Neuronal stem cell (in vitro differentiated cells): ENCODE measurements around the gene SPINK4.

Source experiments
- DNase-seq: peaks from one replicate; pipeline ENCODE4 v3.0.0-alpha.2; 2013; ENCODE audit warnings: low spot score
- H2AFZ ChIP-seq: one replicate; pipeline ENCODE4 v1.6.1; 2013; ENCODE audit warnings: mild to moderate bottlenecking, low read length, inconsistent platforms
- H2AK5ac ChIP-seq: 2 replicates; pipeline ENCODE4 v1.6.1; 2013; ENCODE audit warnings: low read depth, mild to moderate bottlenecking, inconsistent platforms, low read length, moderate library complexity, mixed read lengths
- H2BK120ac ChIP-seq: 2 replicates; pipeline ENCODE4 v1.6.1; 2013; ENCODE audit warnings: low read depth, mild to moderate bottlenecking, inconsistent platforms, low read length, moderate library complexity, mixed read lengths
- H2BK12ac ChIP-seq: one replicate; pipeline ENCODE4 v1.6.1; 2013; ENCODE audit warnings: low read length, inconsistent platforms
- H2BK15ac ChIP-seq: 2 replicates; pipeline ENCODE4 v1.6.1; 2013; ENCODE audit warnings: mild to moderate bottlenecking, low read length, inconsistent platforms, mixed read lengths
- H2BK5ac ChIP-seq: one replicate; pipeline ENCODE4 v1.6.1; 2013; ENCODE audit warnings: inconsistent platforms, mild to moderate bottlenecking, low read length, moderate library complexity
- H3K14ac ChIP-seq: one replicate; pipeline ENCODE4 v1.6.1; 2013; ENCODE audit warnings: low read length, inconsistent platforms
- H3K18ac ChIP-seq: 2 replicates; pipeline ENCODE4 v1.6.1; 2013; ENCODE audit warnings: low read length, inconsistent platforms
- H3K23ac ChIP-seq: 2 replicates; pipeline ENCODE4 v1.6.1; 2013; ENCODE audit warnings: low read depth, mild to moderate bottlenecking, mixed read lengths, low read length, inconsistent platforms; ENCODE audit not compliant: poor library complexity
- H3K27ac ChIP-seq: replicated peaks from 3 replicates; pipeline ENCODE4 v1.5.1; 2013; ENCODE audit warnings: low read length, inconsistent platforms
- H3K27me3 ChIP-seq, 3 experiments: 2 replicates each; pipeline ENCODE4 v1.6.1; 2013; ENCODE audit warnings: low read length in 3 of 3, mild to moderate bottlenecking in 2 of 3, inconsistent platforms in 1 of 3, low read depth in 1 of 3, mixed read lengths in 1 of 3, moderate library complexity in 1 of 3; ENCODE audit not compliant: control insufficient read depth in 3 of 3, insufficient read depth in 3 of 3
- H3K36me3 ChIP-seq, 2 donors: replicated peaks in 1 of 2; 2 replicates each; pipeline ENCODE4 v1.6.1; 2013; ENCODE audit warnings: low read length in 2 of 2; ENCODE audit not compliant: control insufficient read depth in 2 of 2, insufficient read depth in 2 of 2
- H3K4ac ChIP-seq: 2 replicates; pipeline ENCODE4 v1.6.1; 2013; ENCODE audit warnings: inconsistent platforms, mild to moderate bottlenecking, low read length, moderate library complexity
- H3K4me1 ChIP-seq, 2 donors: 1 replicate in 1 of 2; 2 replicates in 1 of 2; pipeline ENCODE4 v1.6.1; 2013; ENCODE audit warnings: low read length in 2 of 2, low read depth in 1 of 2; ENCODE audit not compliant: control insufficient read depth in 2 of 2, insufficient read depth in 1 of 2
- H3K4me2 ChIP-seq: one replicate; pipeline ENCODE4 v1.6.1; 2013; ENCODE audit warnings: mild to moderate bottlenecking, low read length, inconsistent platforms; ENCODE audit not compliant: insufficient read depth, poor library complexity, severe bottlenecking
- H3K4me3 ChIP-seq, 2 donors: 2 replicates each; pipeline ENCODE4 v1.5.1; 2013; ENCODE audit warnings: low read length in 2 of 2, mild to moderate bottlenecking in 2 of 2, inconsistent platforms in 1 of 2, moderate library complexity in 1 of 2
- H3K79me1 ChIP-seq: one replicate; pipeline ENCODE4 v1.6.1; 2013; ENCODE audit warnings: low read depth, mild to moderate bottlenecking, inconsistent platforms, low read length, moderate library complexity
- H3K9ac ChIP-seq: one replicate; pipeline ENCODE4 v1.6.1; 2013; ENCODE audit warnings: mild to moderate bottlenecking, low read depth, low read length, inconsistent platforms; ENCODE audit not compliant: poor library complexity
- H3K9me3 ChIP-seq, 2 donors: replicated peaks in 1 of 2; 2 replicates each; pipeline versions ENCODE3 to v1.6.1; 2013; ENCODE audit warnings: low read length in 2 of 2, mild to moderate bottlenecking in 2 of 2, inconsistent platforms in 1 of 2, low read depth in 1 of 2, mixed read lengths in 1 of 2, moderate library complexity in 1 of 2; ENCODE audit not compliant: control insufficient read depth in 2 of 2, insufficient read depth in 1 of 2
- H4K8ac ChIP-seq: one replicate; pipeline ENCODE4 v1.6.1; 2013; ENCODE audit warnings: low read depth, mild to moderate bottlenecking, inconsistent platforms, low read length, moderate library complexity
- H4K91ac ChIP-seq: one replicate; pipeline ENCODE4 v1.6.1; 2013; ENCODE audit warnings: low read length, low read depth, mild to moderate bottlenecking, inconsistent platforms; ENCODE audit not compliant: poor library complexity
- WGBS, 2 donors: extraction: QIAGEN DNeasy Blood & Tissue Kit; methylation state at CpG; one replicate each; pipeline ENCODE4 v1.1.7; 2013; ENCODE audit warnings: missing lambda C conversion rate in 2 of 2, mixed read lengths in 1 of 2; ENCODE audit not compliant: insufficient read length in 2 of 2, insufficient replicate concordance in 1 of 2; ENCODE audit errors: extremely low coverage in 2 of 2; 5-methylcytosine and 5-hydroxymethylcytosine counted together

The SPINK4 gene

DNA sequence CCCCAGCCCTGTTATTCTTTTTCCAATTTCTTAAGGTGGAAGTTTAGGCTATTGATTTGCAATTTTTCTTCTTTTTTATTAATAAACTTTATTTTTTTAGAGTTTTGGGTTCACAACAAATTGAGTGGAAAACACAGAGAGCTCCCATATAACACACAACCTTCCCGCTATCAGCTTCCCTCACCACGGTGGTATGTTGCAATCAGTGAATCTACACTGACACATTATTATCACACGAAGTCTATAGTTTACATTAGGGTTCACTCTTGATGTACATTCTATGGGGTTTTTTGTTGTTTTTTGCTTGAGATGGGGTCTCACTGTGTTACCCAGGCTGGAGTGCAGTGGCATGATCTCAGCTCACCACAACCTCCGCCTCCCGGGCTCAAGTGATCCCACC lies 45.5 kb downstream of the SPINK4 start:
- WGBS, 2 donors = no CpG with 5 or more reads among the region's 5 CpGs

DNA sequence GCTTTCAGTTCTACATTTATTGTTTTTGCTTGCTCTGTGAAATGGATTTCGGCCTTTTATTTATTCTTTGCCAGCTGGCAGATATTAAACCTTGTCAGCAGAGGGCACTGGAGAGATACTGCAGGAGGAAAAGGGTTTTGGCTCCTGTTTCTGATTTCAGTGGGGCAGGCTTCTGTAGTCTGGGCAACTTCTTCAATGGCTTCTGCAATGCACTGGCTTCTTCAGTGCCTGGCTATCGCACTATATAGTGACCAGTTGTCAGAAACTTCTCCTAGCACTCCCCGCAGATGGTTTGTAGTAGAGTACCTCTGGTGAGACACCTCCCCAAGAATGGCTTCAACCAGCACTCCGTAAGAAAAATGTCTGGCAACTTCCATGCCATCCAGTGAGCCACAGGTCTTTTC lies 47.1 kb downstream of the SPINK4 start:
- Histone ChIP-seq H3K14ac (no peak overlapping the region), H3K23ac (no peak overlapping the region), H3K27ac (no peak overlapping the region), H3K4me2 (no peak overlapping the region), H3K27me3 (no peaks in the 10 kb centered on the region), H3K9ac (no peak overlapping the region), H3K4ac (no peak overlapping the region), H3K4me3 (no peak overlapping the region), H2BK120ac (no peak overlapping the region), H4K8ac (no peak overlapping the region), H2BK5ac (no peak overlapping the region), H2AFZ (no peak overlapping the region), H3K18ac (no peak overlapping the region), H4K91ac (no peak overlapping the region), H3K4me1 (peaks cover 0 to 1% of the 10 kb centered on the region in 2 donors), H3K36me3 (peaks cover 0 to 18% of the 10 kb centered on the region in 2 donors), H3K79me1 (peaks cover 5% of the 10 kb centered on the region), H3K9me3 (no peaks in the 10 kb centered on the region), H2BK15ac (no peak overlapping the region), H2BK12ac (no peak overlapping the region), H2AK5ac (no peak overlapping the region)
- DNase-seq = no peak
- WGBS, 2 donors = no CpG with 5 or more reads among the region's 4 CpGs

More for the DNA sequence above, 45.5 kb downstream of the SPINK4 start:
- H2BK120ac ChIP-seq = no peak overlapping the region
- no peak overlapping the region for H2AFZ ChIP-seq
- H3K4me1 ChIP-seq = no peaks in the 10 kb centered on the region
- H3K9me3 ChIP-seq = no peaks in the 10 kb centered on the region
- no peak overlapping the region for H3K4me3 ChIP-seq
- no peak overlapping the region for H3K9ac ChIP-seq
- H3K14ac ChIP-seq = no peak overlapping the region
- H3K36me3 ChIP-seq = peaks cover 0 to 30% of the 10 kb centered on the region in 2 donors
- no peak overlapping the region for H4K8ac ChIP-seq
- H3K27me3 ChIP-seq = no peaks in the 10 kb centered on the region
- H3K4me2 ChIP-seq = no peak overlapping the region
- no peaks in the 10 kb centered on the region for H3K79me1 ChIP-seq
- DNase-seq = no peak
- H2AK5ac ChIP-seq = no peak overlapping the region
- no peak overlapping the region for H3K23ac ChIP-seq
- H3K4ac ChIP-seq = no peak overlapping the region
- no peak overlapping the region for H4K91ac ChIP-seq
- no peak overlapping the region for H3K18ac ChIP-seq
- no peak overlapping the region for H3K27ac ChIP-seq
- no peak overlapping the region for H2BK5ac ChIP-seq
- no peak overlapping the region for H2BK15ac ChIP-seq
- H2BK12ac ChIP-seq = no peak overlapping the region

- Histone ChIP-seq H3K79me1 (peaks cover 5% of the 10 kb centered on the region), H3K9ac (no peak overlapping the region), H3K4me1 (peaks cover 0 to 1% of the 10 kb centered on the region in 2 donors), H3K14ac (no peak overlapping the region), H3K27ac (no peak overlapping the region), H3K27me3 (no peaks in the 10 kb centered on the region), H4K91ac (no peak overlapping the region), H2BK120ac (no peak overlapping the region), H2BK15ac (no peak overlapping the region), H3K4me2 (no peak overlapping the region), H3K4me3 (no peak overlapping the region), H2AFZ (no peak overlapping the region), H3K4ac (no peak overlapping the region), H3K36me3 (peaks cover 4 to 21% of the 10 kb centered on the region in 2 donors), H3K23ac (no peak overlapping the region), H4K8ac (no peak overlapping the region), H3K18ac (no peak overlapping the region), H2AK5ac (no peak overlapping the region), H2BK12ac (no peak overlapping the region), H3K9me3 (no peaks in the 10 kb centered on the region), H2BK5ac (no peak overlapping the region)
- WGBS, 2 donors = no CpG with 5 or more reads among the region's 4 CpGs
- no peak for DNase-seq
Measured at GRCh38 chr9:33288235-33288634, 48.3 kb downstream of the SPINK4 start.

DNA sequence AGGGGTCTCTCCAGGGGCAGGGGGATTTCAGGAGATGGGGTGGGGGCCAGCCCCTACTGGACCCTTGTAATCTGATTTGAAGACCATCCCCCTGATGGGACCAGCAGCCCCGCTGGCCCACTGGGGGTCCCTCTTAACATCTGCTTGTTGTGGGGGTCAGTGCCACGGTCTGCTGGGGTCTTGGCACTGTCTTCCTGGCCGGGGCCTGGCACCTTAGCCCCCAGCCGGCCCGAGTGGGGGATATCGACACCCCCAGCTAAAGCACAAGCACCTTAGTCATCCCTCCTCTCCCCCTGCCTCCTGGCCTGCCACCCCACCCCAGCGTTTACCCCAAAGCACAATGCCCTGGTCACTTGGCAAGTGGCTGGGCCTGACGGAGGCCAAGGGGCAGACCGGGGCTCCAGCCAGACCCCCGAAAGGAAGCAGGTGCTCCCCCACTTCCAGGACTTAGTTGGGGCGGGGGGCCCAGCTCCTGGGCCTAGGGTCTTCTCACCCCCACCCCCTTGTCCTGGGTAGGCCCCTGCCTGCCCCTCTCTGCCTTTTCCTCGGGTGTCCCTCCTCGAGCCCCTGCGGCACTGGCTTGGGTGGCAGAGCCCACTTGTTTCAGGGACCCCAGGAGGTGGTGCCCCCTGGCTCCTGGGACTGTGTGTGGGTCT lies 49.0 kb downstream of the SPINK4 start:
- no peak overlapping the region for H4K8ac ChIP-seq
- peaks cover 0 to 1% of the 10 kb centered on the region in 2 donors for H3K4me1 ChIP-seq
- no peak overlapping the region for H2BK120ac ChIP-seq
- DNase-seq = no peak
- H4K91ac ChIP-seq = no peak overlapping the region
- no peaks in the 10 kb centered on the region for H3K27me3 ChIP-seq
- no CpG with 5 or more reads among the region's 14 CpGs for WGBS, 2 donors
- H2BK15ac ChIP-seq = no peak overlapping the region
- no peak overlapping the region for H3K18ac ChIP-seq
- no peak overlapping the region for H3K23ac ChIP-seq
- H3K9ac ChIP-seq = no peak overlapping the region
- no peak overlapping the region for H3K27ac ChIP-seq
- peak overlapping the region; percentile 11 for H3K4me2 ChIP-seq
- H3K4me3 ChIP-seq = peak overlapping the region in 1 of 2 donors; percentile 79
- no peak overlapping the region for H2AFZ ChIP-seq
- no peak overlapping the region for H3K4ac ChIP-seq
- no peak overlapping the region for H3K14ac ChIP-seq
- no peaks in the 10 kb centered on the region for H3K9me3 ChIP-seq
- H3K36me3 ChIP-seq = peaks cover 4 to 23% of the 10 kb centered on the region in 2 donors
- no peak overlapping the region for H2BK5ac ChIP-seq
- H2BK12ac ChIP-seq = no peak overlapping the region
- peaks cover 5% of the 10 kb centered on the region for H3K79me1 ChIP-seq
- peak overlapping the region; percentile 90 for H2AK5ac ChIP-seq
